GM12801 (cell line): ENCODE data around the gene SERTAD2.

Experiments used
- TF ChIP-seq, protein P1 (sequence below): IDR thresholded peaks from one replicate; pipeline ENCODE4 v1.5.1; 2011; ENCODE audit warnings: control low read depth; ENCODE audit not compliant: insufficient read length; ENCODE audit errors: extremely low read depth

The SERTAD2 gene

DNA sequence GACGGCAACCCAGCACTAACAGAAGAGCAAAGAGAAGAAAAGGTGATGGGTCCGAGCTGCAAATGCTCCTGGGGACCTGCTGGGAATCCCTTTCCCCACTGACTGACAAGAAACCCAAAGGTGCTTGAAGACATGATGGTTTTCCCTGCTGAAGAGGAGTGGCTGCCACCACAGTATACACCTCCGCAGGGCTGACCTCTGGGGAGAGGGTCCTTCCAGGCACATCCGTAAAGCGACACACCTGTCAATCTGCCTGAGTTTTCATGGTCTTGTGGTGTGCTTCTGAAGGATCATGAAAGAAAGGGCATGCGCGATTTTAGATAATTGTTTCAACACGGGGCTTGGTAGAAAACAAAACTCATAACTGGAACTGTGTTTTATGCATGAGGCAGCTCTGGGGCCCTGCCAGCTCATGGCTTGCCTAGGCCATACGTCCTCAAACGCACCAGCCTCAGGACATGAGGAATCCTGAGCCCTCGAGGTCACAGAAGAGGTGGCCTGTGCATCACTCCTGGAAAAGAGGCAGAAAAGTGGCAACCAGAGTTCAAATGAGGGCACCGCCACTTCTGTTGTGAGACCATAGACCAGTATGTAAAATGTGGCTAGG is 51.8 kb downstream of the SERTAD2 start:
- TF ChIP-seq, protein P1, sequence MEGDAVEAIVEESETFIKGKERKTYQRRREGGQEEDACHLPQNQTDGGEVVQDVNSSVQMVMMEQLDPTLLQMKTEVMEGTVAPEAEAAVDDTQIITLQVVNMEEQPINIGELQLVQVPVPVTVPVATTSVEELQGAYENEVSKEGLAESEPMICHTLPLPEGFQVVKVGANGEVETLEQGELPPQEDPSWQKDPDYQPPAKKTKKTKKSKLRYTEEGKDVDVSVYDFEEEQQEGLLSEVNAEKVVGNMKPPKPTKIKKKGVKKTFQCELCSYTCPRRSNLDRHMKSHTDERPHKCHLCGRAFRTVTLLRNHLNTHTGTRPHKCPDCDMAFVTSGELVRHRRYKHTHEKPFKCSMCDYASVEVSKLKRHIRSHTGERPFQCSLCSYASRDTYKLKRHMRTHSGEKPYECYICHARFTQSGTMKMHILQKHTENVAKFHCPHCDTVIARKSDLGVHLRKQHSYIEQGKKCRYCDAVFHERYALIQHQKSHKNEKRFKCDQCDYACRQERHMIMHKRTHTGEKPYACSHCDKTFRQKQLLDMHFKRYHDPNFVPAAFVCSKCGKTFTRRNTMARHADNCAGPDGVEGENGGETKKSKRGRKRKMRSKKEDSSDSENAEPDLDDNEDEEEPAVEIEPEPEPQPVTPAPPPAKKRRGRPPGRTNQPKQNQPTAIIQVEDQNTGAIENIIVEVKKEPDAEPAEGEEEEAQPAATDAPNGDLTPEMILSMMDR: no peak

DNA sequence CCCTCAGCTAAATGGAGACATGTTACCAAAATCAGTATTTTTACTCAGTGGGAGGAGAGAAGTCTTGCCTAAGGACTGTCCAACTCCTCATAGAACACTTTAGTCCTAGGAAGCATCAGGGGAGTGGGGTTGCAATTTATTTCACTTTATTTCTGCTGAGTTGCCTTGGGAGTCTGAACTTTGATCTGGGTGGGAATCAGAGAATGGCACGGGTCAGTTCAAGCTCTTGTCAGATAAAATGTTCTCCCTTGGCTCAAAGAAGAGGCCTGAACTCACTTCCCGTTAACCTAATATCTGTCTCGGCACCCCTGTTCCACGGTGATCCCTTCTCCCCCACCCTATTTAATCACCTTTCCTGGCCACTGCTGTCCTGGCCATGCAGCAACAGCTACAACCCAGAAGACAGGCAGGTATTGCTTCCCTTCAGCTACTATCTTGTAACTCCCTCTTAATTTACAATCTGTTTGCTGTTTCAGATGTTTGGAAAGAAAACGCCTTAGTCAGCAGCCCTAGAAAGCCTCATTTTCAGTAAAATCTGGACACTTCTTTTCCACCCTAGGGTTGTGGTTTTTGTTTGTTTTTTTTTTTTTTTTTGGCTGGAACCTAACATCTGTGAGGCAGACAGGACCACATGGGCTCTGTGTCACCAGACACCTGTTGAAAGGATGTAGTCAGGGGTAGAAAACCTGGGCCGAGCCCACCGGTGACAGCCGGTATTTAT is 52.5 kb downstream of the SERTAD2 start:
- TF ChIP-seq, protein P1: no peak

DNA sequence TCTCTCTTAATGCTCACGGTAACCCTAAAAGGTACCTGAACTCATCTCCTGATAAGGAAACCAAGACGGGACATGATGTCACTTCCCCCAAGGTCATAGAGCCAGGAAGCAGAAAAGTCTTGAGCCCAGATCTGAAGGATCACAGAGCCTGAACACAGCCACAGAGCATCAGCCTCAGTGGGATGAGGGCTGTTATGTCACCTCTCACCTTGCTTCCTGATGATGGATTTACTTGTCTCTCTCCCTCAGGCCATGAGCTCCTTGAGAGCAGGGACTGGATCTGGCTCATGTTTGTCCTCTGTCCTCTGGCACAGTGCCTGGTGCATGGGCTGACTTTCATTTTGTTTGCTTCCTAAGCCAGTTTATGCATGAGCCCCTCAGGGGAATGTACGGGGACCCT is 54.2 kb downstream of the SERTAD2 start:
- TF ChIP-seq, protein P1: no peak

DNA sequence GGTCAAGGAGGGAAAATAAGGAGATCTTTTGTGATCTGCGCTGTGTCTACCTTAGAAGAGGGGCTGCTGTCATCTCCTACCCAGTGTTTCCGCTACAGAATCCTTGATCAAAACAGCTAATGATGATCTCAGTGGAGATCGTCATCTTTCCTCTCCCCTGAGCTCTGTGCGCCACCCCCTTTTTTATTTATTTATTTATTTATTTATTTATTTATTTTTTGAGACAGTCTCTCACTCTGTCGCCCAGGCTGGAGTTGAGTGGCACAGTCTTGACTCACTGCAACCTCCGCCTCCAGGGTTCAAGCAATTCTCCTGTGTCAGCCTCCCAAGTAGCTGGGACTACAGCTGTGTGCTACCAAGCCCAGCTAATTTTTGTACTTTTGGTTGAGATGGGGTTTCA is 55.5 kb downstream of the SERTAD2 start:
- TF ChIP-seq, protein P1: no peak

DNA sequence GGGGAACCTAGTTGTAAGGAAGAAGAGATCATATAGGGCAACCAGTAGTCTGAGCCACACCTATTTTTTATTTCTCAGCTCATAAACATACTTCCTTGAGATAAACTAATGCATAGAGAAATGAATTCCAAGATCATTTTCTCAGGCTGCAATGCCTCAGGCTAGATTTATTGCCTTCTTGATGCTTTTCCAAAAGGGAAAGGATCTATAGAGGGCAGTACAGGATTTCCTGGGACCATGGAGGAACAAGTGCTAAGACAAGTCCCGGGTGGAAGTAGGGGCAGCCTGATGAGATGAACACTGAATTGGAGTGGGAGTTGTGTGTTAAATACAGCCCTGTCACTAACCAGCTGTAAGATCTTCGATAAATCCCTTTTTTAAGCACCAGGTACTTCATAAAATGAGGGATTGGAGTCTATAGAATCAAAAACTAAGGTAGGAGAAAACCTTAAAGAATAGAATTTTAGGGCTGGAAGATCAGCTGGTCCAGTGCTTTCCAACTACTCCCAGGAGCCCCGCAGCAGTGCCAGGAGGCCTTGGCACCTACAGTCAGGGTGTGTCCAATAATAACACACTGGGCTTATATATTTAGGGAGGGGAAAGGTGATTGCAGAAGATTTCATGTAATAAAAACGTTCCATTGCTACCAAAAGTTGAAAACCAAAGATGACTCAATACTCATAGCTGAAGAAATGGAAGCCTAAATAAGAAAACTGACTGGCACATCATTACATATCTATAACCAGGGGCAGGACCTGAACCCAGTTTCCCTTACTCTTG is 58.1 kb downstream of the SERTAD2 start:
- TF ChIP-seq, protein P1: no peak

DNA sequence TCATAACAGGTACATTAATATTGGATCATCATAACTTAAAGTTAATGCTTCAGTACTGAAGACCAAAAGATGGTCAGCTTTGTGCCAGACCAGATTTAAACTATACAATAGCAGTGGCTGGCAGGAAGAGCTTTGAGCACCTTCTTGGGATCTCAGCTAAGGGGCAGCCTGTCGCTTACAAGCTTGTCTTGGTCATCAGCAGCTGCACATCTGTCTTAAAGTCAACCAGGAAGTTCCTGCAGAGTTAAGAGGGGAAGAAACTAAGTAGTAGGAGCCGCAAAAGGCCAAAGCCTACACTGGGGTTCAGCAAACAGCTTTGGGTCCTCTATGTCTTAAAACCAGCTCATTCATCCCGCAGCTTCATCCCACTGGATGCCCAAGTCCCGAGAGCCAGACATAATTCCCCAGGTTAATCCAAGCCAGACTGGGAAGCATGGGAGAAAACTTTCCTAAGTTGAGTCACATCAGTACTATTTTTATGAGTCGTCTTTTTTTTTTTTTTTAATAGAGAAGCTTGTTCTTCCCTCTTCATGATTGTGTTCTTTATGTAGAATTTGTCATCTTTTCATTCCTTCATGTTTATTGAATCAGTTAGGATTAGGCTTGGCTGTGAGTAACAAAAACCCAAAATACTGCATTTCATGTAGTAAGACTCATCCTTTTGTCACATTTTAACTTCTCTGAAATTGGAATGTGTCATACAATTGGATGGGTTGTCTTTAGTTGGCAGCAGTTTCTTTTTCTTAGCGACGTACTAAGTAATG is 59.3 kb downstream of the SERTAD2 start:
- TF ChIP-seq, protein P1: no peak
